HEK293T (cell line): ENCODE measurements around the gene BLOC1S3.

ENCODE experiments used
- CTCF ChIA-PET: fragments of 350-600 bp; formaldehyde crosslinking; extraction: SDS; loops from one replicate; lab custom pipeline; 2021; ENCODE audit warnings: antibody characterized with exemption, inconsistent platforms; lab: Yijun Ruan, JAX
- POLR2A ChIA-PET: fragments of 350-600 bp; formaldehyde crosslinking; extraction: SDS; loops from one replicate; lab custom pipeline; 2020; ENCODE audit warnings: antibody characterized with exemption, inconsistent platforms; lab: Yijun Ruan, JAX
- DNase-seq: peaks from one replicate; pipeline ENCODE4 v3.0.0; 2012; ENCODE audit warnings: mixed read lengths; ENCODE audit errors: extremely low spot score
- ARNT ChIP-seq: fragments of 450-650 bp; IDR thresholded peaks from 2 replicates; pipeline ENCODE4 v1.6.1; 2017; ENCODE audit warnings: mild to moderate bottlenecking
- BHLHE40 ChIP-seq: fragments of 450-650 bp; IDR thresholded peaks from 2 replicates; pipeline ENCODE4 v1.6.1; 2016; ENCODE audit warnings: mild to moderate bottlenecking, moderate library complexity, borderline replicate concordance
- CTBP1 ChIP-seq: fragments of 450-650 bp; IDR thresholded peaks from 2 replicates; pipeline ENCODE4 v1.6.1; 2016; ENCODE audit warnings: borderline replicate concordance
- ELF4 ChIP-seq: fragments of 450-650 bp; IDR thresholded peaks from 2 replicates; pipeline ENCODE4 v1.6.1; 2017; ENCODE audit warnings: antibody characterized with exemption
- FOXA1 ChIP-seq: fragments of 450-650 bp; IDR thresholded peaks from 2 replicates; pipeline ENCODE4 v1.6.1; 2016; ENCODE audit warnings: mild to moderate bottlenecking
- FOXK2 ChIP-seq: fragments of 450-650 bp; IDR thresholded peaks from 2 replicates; pipeline ENCODE4 v1.6.1; 2016; ENCODE audit warnings: mild to moderate bottlenecking
- FOXM1 ChIP-seq: fragments of 450-650 bp; IDR thresholded peaks from 2 replicates; pipeline ENCODE4 v1.6.1; 2017; ENCODE audit warnings: mild to moderate bottlenecking, borderline replicate concordance
- HDGF ChIP-seq: fragments of 450-650 bp; IDR thresholded peaks from 2 replicates; pipeline ENCODE4 v1.6.1; 2017; ENCODE audit warnings: antibody characterized with exemption, borderline replicate concordance
- L3MBTL2 ChIP-seq: fragments of 450-650 bp; conservative IDR thresholded peaks from 2 replicates; pipeline ENCODE4 v1.6.1; 2016; ENCODE audit warnings: mild to moderate bottlenecking
- LEF1 ChIP-seq: fragments of 450-650 bp; IDR thresholded peaks from 2 replicates; pipeline ENCODE4 v1.6.1; 2017; ENCODE audit warnings: mild to moderate bottlenecking, borderline replicate concordance
- NFRKB ChIP-seq: fragments of 450-650 bp; IDR thresholded peaks from 2 replicates; pipeline ENCODE4 v1.6.1; 2016; ENCODE audit warnings: mild to moderate bottlenecking, moderate library complexity
- SP1 ChIP-seq: fragments of 450-650 bp; IDR thresholded peaks from 2 replicates; pipeline ENCODE4 v1.6.1; 2017
- SUZ12 ChIP-seq: fragments of 450-650 bp; IDR thresholded peaks from 2 replicates; pipeline ENCODE4 v1.6.1; 2016; ENCODE audit warnings: mild to moderate bottlenecking
- TARDBP ChIP-seq: fragments of 450-650 bp; IDR thresholded peaks from 2 replicates; pipeline ENCODE4 v1.6.1; 2016
- ZNF384 ChIP-seq: fragments of 450-650 bp; IDR thresholded peaks from 2 replicates; pipeline ENCODE4 v1.6.1; 2016
- TF ChIP-seq, protein P1 (sequence below): fragments of 450-650 bp; IDR thresholded peaks from 2 replicates; pipeline ENCODE4 v1.6.1; 2016

The BLOC1S3 gene

DNA sequence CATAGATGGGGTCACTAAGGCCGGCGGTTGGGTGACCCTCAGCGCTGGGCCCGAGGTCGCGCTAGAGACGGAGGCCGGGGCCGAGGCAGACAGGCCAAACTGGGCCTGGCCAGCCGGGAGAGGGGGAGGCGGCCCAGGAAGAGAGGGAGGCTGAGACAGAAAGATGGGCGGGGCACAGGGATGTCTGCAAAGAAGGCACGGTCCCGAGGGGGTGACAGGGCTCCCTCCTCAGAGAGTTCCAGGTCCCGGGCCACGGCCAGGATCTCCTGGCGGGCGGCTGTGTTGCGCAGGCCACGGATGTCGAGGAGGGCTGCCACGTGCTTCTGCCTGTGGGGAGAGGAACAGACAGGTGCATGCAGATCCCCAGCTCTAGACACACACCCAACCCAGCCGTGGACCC, 34.4 kb downstream of the BLOC1S3 start:
- TF ChIP-seq LEF1, result no peak
- no peak for TF ChIP-seq SP1
- no peak for TF ChIP-seq ZNF384
- no peak for TF ChIP-seq TARDBP
- TF ChIP-seq ARNT, result no peak
- no peak for TF ChIP-seq BHLHE40
- no peak for TF ChIP-seq CTBP1
- no peak for TF ChIP-seq HDGF
- no peak for TF ChIP-seq SUZ12
- no peak for TF ChIP-seq FOXK2
- no peak for TF ChIP-seq NFRKB
- TF ChIP-seq L3MBTL2, result no peak
- TF ChIP-seq, protein P1, sequence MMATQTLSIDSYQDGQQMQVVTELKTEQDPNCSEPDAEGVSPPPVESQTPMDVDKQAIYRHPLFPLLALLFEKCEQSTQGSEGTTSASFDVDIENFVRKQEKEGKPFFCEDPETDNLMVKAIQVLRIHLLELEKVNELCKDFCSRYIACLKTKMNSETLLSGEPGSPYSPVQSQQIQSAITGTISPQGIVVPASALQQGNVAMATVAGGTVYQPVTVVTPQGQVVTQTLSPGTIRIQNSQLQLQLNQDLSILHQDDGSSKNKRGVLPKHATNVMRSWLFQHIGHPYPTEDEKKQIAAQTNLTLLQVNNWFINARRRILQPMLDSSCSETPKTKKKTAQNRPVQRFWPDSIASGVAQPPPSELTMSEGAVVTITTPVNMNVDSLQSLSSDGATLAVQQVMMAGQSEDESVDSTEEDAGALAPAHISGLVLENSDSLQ, result no peak
- no peak for TF ChIP-seq FOXA1
- TF ChIP-seq FOXM1, result no peak
- no peak for TF ChIP-seq ELF4
- ChIA-PET CTCF (no interaction called here), POLR2A (interaction anchor here (0.5 kb wide), 1 partner anchor 453 kb away, joined by 4 read pairs; no protein-coding TSS in a partner anchor)
- no peak for DNase-seq

DNA sequence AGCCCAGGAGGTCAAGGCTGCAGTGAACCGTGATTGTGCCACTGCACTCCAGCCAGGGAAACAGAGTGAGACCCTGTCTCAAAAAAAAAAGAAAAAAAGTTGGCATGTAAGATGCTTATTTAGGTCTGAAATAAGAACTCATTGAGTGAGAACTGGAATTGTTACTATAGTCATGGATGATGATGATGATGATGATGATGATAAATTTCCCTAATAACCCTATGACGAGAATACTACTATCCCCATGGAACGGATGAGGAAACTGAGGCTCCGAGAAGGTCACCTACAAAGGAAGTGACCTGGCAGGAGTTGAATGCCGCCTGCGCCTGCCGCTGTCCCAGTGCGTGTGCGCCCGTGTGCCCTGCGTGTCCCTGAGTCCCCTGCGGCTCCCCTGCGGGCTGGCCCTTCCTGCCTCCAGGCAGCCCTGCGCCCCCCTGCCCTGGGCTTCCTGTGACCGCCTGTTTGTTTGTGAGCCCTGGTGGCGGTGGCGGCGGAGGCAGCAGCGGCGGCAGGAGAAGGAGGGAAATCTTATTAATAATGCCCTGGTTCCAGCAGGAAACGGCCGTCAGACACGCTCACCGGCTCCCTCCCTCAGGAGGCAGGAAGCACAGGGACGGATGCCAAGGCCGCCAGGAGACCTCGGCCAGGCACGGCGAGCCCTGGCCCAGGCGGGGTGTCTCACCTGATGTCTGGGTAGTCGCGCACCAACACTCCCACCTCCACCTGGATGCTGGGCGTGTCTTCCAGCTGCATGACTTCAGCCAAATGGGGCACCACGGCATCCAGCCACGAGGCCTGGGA, 37.0 kb downstream of the BLOC1S3 start:
- POLR2A ChIA-PET, result no interaction called here
- CTCF ChIA-PET, result no interaction called here
- no peak for DNase-seq
- TF ChIP-seq FOXA1 (no peak), NFRKB (no peak), FOXK2 (no peak), BHLHE40 (no peak), ZNF384 (no peak), SP1 (no peak), L3MBTL2 (no peak), ARNT (no peak), HDGF (no peak), CTBP1 (no peak), FOXM1 (no peak), TARDBP (no peak), LEF1 (no peak), ELF4 (no peak)

DNA sequence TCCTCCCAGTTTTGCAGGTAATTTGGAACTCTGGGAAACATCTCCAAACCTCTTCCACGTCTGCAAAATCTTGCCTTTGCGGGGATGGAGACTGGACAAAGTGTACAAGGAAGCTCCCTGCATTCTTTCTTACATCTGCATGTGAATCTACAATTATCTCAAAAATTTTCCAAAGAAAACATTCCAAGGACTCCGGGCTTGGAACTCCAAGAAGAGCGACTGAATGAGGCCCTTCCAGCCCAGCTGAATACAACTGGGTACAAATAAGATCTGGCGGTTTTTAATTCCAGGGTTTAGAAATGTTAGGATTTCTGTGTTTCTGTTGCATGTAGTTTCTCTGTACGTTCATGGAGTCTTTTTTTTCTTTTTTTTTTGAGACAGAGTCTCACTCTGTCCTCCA, 38.1 kb downstream of the BLOC1S3 start:
- CTCF ChIA-PET, result interaction anchor here (0.6 kb wide), 1 partner anchor 33 kb away, joined by 4 read pairs; no protein-coding TSS in a partner anchor
- POLR2A ChIA-PET, result no interaction called here
- DNase-seq, result no peak
- TF ChIP-seq FOXA1 (no peak), LEF1 (no peak), ZNF384 (no peak), BHLHE40 (no peak), NFRKB (no peak), CTBP1 (no peak), FOXM1 (no peak)

- ChIA-PET CTCF (no interaction called here), POLR2A (no interaction called here)
- TF ChIP-seq FOXM1 (no peak), HDGF (no peak), FOXK2 (no peak), ARNT (no peak), SP1 (no peak), NFRKB (no peak), CTBP1 (no peak), L3MBTL2 (no peak), BHLHE40 (no peak), ZNF384 (no peak), LEF1 (no peak), SUZ12 (no peak), TARDBP (no peak), ELF4 (no peak), FOXA1 (no peak)
- TF ChIP-seq, protein P1, result no peak
- no peak for DNase-seq
Measured at GRCh38 chr19:45217193-45217956, 38.8 kb downstream of the BLOC1S3 start.

DNA sequence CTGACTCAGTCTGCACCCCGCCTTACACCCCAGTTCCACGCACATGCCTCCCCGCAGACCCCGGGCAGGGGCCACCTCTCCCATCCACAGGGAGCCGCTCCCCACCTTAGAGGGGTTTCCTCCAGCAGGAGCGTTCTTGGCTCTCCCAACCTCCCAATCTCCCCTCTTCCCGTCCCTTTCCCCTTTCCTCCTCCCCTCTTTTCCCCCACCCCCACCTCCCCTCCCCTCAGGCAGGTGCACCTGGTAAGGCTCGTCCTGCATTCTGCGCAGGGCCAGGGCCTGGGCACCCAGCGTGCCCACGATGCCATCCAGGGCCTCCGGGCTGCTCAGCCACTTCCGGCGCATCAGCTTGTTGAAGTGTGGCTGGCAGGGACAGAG, 39.4 kb downstream of the BLOC1S3 start:
- TF ChIP-seq TARDBP (no peak), CTBP1 (no peak), L3MBTL2 (no peak), ZNF384 (no peak), NFRKB (no peak), ARNT (no peak), SUZ12 (no peak), HDGF (no peak), SP1 (no peak), BHLHE40 (no peak), ELF4 (no peak), LEF1 (no peak), FOXM1 (no peak), FOXA1 (no peak), FOXK2 (no peak)
- TF ChIP-seq, protein P1, result no peak
- ChIA-PET CTCF (no interaction called here), POLR2A (no interaction called here)
- no peak for DNase-seq
